Psoas muscle (tissue), 8 donors: ENCODE results near the gene RIOK2. TPM values are rescaled to one million over a fixed set of nuclear protein-coding genes. Genes with fewer than 3 reads are reported as not detected.
"Not testable (repeated sequence)": the region's sequence is repeated elsewhere in the genome, so short reads cannot be mapped to it uniquely, and the experiment has no call there.

Source experiments
- ATAC-seq, 4 donors: fragments of 200-7000 bp; cut with Tn5 transposase; one replicate each; pipeline ENCODE4 v1.9.1; 2020; ENCODE audit warnings: moderate library complexity in 3 of 4, mild to moderate bottlenecking in 2 of 4
- DNase-seq, 2 donors: peaks; one replicate each; pipeline ENCODE4 v3.0.0-alpha.2; 2020
- H3K27ac ChIP-seq: fragments of 200-600 bp; one replicate; pipeline ENCODE4 v1.8.0; 2022
- H3K27me3 ChIP-seq, 3 donors: fragments of 200-600 bp in 1 of 3; one replicate each; pipeline versions ENCODE4 v1.6.1 to v1.8.0; 2013 to 2022; ENCODE audit warnings: low read length in 2 of 3, mild to moderate bottlenecking in 2 of 3, moderate library complexity in 1 of 3; ENCODE audit not compliant: insufficient read depth in 3 of 3
- H3K36me3 ChIP-seq, 2 donors: fragments of 200-600 bp in 1 of 2; one replicate each; pipeline versions ENCODE4 v1.6.1 to v1.8.0; 2013 to 2022; ENCODE audit warnings: low read depth in 1 of 2, mild to moderate bottlenecking in 1 of 2, moderate library complexity in 1 of 2; ENCODE audit not compliant: insufficient read depth in 1 of 2
- H3K4me1 ChIP-seq: fragments of 200-600 bp; one replicate; pipeline ENCODE4 v1.8.0; 2022
- H3K4me3 ChIP-seq: fragments of 200-600 bp; one replicate; pipeline ENCODE4 v1.8.0; 2022; ENCODE audit warnings: mild to moderate bottlenecking
- H3K9me3 ChIP-seq: fragments of 200-600 bp; one replicate; pipeline ENCODE4 v1.8.0; 2022
- WGBS, 3 donors: extraction: QIAGEN DNeasy Blood & Tissue Kit; methylation state at CpG; one replicate each; pipeline versions ENCODE4 v1.1.6 to v1.1.7; 2013; 5-methylcytosine and 5-hydroxymethylcytosine counted together
- intact Hi-C, 2 donors: fragments of 100-400 bp; cut with DNase I; formaldehyde crosslinking; loops; one replicate each; pipeline versions ENCODE4 v1.11.0 to v1.14.2; 2022
- polyA plus RNA-seq, 3 donors: library from polyadenylated mRNA; stranded (reverse); fragments of 200-250 nt; gene quantifications; one replicate each; pipeline ENCODE4 v1.2.3, GENCODE V29; 2013
- total RNA-seq, 4 donors: library from RNA; stranded (reverse); fragmentation: NEBNext Ultra II Directional in 2 of 4; extraction: Animal tissue kit (Norgen Biotek cat#: 25700) in 2 of 4; gene quantifications; one replicate each; pipeline versions ENCODE4 v1.2.1 to v1.2.4, GENCODE V29; 2021 to 2023
- TF ChIP-seq, protein P1 (sequence below): fragments of 200-600 bp; IDR thresholded peaks from one replicate; pipeline ENCODE4 v1.8.0; 2022; ENCODE audit warnings: antibody characterized with exemption
- donor health status: healthy with polysubstance abuse.
- donor health status: DM: no; HTN: no; CAD: no; lungs with moderate emphysema.
- donor health status: Bipolar disorder and iron deficiency.
- donor health status: healthy.
- donor health status: DM: yes; HTN: yes; CAD: no.
- donor health status: DM: no; HTN: no; CAD: no.
- donor health status: DM: no; HTN: no; CAD: no.
- donor health status: DM: yes; HTN: yes; CAD: no.

RIOK2 gene
- total and polyA plus RNA-seq, 7 donors = 10.5 to 30.4 (median 19.8) TPM

DNA sequence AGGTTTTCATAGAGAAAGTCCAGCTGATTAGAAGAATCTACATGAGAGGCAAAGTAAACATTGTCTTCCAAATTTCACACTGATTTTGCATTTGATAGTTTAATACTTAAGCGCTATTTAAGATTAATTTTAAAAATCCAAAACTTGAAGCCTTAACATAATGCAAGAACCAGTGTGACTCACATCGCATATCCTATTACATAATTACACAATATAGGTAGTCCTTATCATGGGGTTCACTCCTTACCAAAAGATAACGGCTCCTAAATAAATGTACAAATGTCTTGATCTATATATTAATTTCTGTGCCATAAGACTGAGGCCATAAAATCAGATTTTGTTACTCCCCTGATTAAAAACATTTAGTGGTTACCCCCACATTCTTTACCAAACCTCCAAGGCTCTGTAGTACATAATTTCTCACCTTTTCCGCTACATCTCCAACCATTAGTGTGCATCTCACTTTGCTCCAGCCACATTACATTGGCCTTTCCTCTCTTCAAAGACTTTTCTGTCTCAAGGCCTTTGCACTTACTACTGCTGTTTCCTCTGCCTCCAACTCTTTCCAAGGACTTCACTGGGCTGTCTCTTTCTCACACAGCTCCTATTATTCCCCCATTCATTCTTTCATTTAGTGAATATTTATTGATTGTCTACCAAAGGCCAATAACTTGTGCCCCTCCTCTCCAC, 1.0 kb downstream of the RIOK2 start:
- intact Hi-C loops = loop anchor here (5.0 to 10.0 kb wide), 2 partner anchors 1590 to 1613 kb away; partner anchors contain the start of gene RGMB (in 1 of the 2)
- H3K27ac ChIP-seq = peak overlapping the region; percentile 94

GRCh38 chr5:97179457-97179856, 3.6 kb downstream of the RIOK2 start:
- H3K27ac ChIP-seq, H3K9me3 ChIP-seq, H3K27me3 ChIP-seq, ATAC-seq, H3K4me3 ChIP-seq, DNase-seq: not testable (repeated sequence)
- Histone ChIP-seq H3K36me3 (peaks cover 4 to 57% of the 10 kb centered on the region in 2 donors), H3K4me1 (peaks cover 29% of the 10 kb centered on the region)
- intact Hi-C loops = loop anchor here in 1 of 2 donors (10.0 kb wide), 1 partner anchor 405 kb away; no protein-coding TSS in a partner anchor
- 61 to 94% (median 85%) methylated on average over 3 of the region's 3 CpGs for WGBS, 3 donors

More for the DNA sequence above, 1.0 kb downstream of the RIOK2 start:
- ATAC-seq = no peak
- H3K36me3 ChIP-seq = peaks cover under 1 to 32% of the 10 kb centered on the region in 2 donors
- TF ChIP-seq, protein P1, sequence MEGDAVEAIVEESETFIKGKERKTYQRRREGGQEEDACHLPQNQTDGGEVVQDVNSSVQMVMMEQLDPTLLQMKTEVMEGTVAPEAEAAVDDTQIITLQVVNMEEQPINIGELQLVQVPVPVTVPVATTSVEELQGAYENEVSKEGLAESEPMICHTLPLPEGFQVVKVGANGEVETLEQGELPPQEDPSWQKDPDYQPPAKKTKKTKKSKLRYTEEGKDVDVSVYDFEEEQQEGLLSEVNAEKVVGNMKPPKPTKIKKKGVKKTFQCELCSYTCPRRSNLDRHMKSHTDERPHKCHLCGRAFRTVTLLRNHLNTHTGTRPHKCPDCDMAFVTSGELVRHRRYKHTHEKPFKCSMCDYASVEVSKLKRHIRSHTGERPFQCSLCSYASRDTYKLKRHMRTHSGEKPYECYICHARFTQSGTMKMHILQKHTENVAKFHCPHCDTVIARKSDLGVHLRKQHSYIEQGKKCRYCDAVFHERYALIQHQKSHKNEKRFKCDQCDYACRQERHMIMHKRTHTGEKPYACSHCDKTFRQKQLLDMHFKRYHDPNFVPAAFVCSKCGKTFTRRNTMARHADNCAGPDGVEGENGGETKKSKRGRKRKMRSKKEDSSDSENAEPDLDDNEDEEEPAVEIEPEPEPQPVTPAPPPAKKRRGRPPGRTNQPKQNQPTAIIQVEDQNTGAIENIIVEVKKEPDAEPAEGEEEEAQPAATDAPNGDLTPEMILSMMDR = no peak
- no peak for DNase-seq
- H3K9me3 ChIP-seq = no peaks in the 10 kb centered on the region
- no peaks in the 10 kb centered on the region for H3K27me3 ChIP-seq
- 70 to 86% (median 73%) methylated on average over 4 of the region's 4 CpGs for WGBS, 3 donors
- H3K4me3 ChIP-seq = peak overlapping the region; percentile 72
- H3K4me1 ChIP-seq = peaks cover 29% of the 10 kb centered on the region

DNA sequence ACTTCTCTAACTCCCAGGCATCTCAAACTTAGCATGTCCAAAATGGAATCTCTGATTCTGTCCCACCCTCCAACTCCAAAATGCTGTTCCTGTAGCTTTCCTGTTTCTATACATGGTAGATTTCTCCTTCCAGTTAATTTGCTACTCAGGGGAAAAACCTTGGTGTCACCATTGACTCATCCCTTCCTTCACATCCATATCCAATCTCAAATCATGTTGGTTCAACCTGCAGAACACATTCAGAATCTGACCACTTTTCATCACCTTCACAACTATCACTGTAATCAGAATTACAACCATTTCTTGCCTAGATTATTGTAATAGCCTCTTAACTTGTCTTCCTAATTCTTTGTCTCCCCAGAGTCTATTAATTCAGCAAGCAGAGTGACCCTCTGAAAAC, 10.8 kb downstream of the RIOK2 start:
- DNase-seq (no peak), ATAC-seq (no peak)
- intact Hi-C loops = loop anchor here in 1 of 2 donors (10.0 kb wide), 1 partner anchor 397 kb away; no protein-coding TSS in a partner anchor
- H3K9me3 ChIP-seq = no peaks in the 10 kb centered on the region
- TF ChIP-seq, protein P1 = no peak
- H3K4me1 ChIP-seq = no peaks in the 10 kb centered on the region
- no peak overlapping the region for H3K27ac ChIP-seq
- H3K36me3 ChIP-seq = peaks cover 9 to 100% of the 10 kb centered on the region in 2 donors
- no peak overlapping the region for H3K4me3 ChIP-seq
- no peaks in the 10 kb centered on the region for H3K27me3 ChIP-seq

DNA sequence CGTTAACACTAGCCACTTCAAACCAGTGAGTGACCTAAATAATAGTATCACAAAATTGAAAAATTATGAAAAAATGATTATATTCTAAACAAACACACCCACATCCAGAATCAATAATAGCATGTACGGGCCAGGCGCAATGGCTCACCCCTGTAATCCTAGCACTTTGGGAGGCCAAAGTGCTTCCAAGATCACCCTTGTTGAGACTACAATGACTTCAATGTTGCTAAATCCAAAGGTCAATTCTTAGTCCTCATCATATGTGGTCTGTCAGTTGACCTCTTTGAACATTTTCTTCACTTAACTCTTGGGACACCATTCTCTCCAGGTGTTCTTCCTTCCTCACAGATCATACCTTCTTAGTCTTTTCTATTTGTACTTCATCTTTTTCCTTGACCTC, 11.3 kb downstream of the RIOK2 start:
- Histone ChIP-seq H3K36me3 (peaks cover 6 to 100% of the 10 kb centered on the region in 2 donors), H3K4me3 (no peak overlapping the region), H3K27ac (no peak overlapping the region), H3K4me1 (no peaks in the 10 kb centered on the region), H3K9me3 (no peaks in the 10 kb centered on the region), H3K27me3 (no peaks in the 10 kb centered on the region)
- intact Hi-C loops = loop anchor here in 1 of 2 donors (10.0 kb wide), 1 partner anchor 397 kb away; no protein-coding TSS in a partner anchor
- 83 to 91% (median 85%) methylated on average over 3 of the region's 3 CpGs for WGBS, 3 donors
- TF ChIP-seq, protein P1 = no peak
- DNase-seq (no peak), ATAC-seq (no peak)

DNA sequence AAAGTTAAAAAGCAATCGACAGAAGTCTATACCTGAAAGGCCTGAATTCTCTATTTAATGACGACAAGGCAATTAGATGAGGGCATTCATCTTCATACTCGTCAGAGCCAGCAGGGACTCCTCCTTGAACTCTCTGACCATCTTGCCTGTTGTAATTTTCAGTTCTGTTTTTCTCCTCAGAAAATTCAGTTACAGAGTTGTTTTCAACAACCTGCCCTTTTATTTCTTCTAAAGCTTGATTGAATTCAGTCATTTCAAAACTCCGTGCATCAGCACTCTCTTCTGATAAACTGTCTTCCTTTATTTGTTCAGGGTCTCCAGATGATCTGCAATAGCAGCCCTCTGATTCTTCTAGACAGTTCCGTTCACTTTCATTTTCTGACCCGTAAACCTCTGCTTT, 15.6 kb downstream of the RIOK2 start:
- ATAC-seq = no peak
- Histone ChIP-seq H3K27me3 (no peaks in the 10 kb centered on the region), H3K27ac (no peak overlapping the region), H3K4me3 (no peak overlapping the region), H3K9me3 (no peaks in the 10 kb centered on the region), H3K36me3 (peaks cover 4 to 100% of the 10 kb centered on the region in 2 donors), H3K4me1 (no peaks in the 10 kb centered on the region)
- no peak for DNase-seq
- WGBS, 3 donors = 71 to 78% (median 72%) methylated on average over 6 of the region's 6 CpGs
- intact Hi-C loops = loop anchor here (5.0 to 10.0 kb wide), 2 partner anchors 553 to 1710 kb away; no protein-coding TSS in a partner anchor
- TF ChIP-seq, protein P1 = no peak
